CD14-positive monocyte (primary cell): ENCODE results near the gene PPIB. TPM values are rescaled to one million over a fixed set of nuclear protein-coding genes. Genes with fewer than 3 reads are reported as not detected.

Source experiments
- DNase-seq, 3 donors: peaks; one replicate each; pipeline ENCODE4 v3.0.0-alpha.2; 2011 to 2022
- H2AFZ ChIP-seq: 2 replicates; pipeline ENCODE4 v1.6.0; 2012; ENCODE audit warnings: mild to moderate bottlenecking, low read depth, low read length, inconsistent platforms; ENCODE audit not compliant: insufficient read depth, poor library complexity, severe bottlenecking
- H3K27ac ChIP-seq, 2 donors: 1 replicate in 1 of 2; 2 replicates in 1 of 2; pipeline ENCODE4 v1.5.1; 2012 to 2013; ENCODE audit warnings: low read length in 2 of 2, control low read depth in 1 of 2, inconsistent platforms in 1 of 2, low read depth in 1 of 2, mild to moderate bottlenecking in 1 of 2
- H3K27me3 ChIP-seq, 2 donors: one replicate each; pipeline versions ENCODE4 v1.6.0 to v1.6.1; 2011 to 2013; ENCODE audit warnings: low read length in 2 of 2; ENCODE audit not compliant: control insufficient read depth in 2 of 2, insufficient read depth in 2 of 2
- H3K36me3 ChIP-seq, 2 donors: replicated peaks in 1 of 2; 1 replicate in 1 of 2; 2 replicates in 1 of 2; pipeline versions ENCODE4 v1.5.1 to v1.6.1; 2012 to 2013; ENCODE audit warnings: low read length in 2 of 2, control low read depth in 1 of 2, inconsistent platforms in 1 of 2, mild to moderate bottlenecking in 1 of 2; ENCODE audit not compliant: insufficient read depth in 2 of 2, control insufficient read depth in 1 of 2
- H3K4me1 ChIP-seq, 2 donors: 1 replicate in 1 of 2; 2 replicates in 1 of 2; pipeline versions ENCODE4 v1.5.1 to v1.6.1; 2012 to 2013; ENCODE audit warnings: low read length in 2 of 2, control low read depth in 1 of 2, inconsistent platforms in 1 of 2, mild to moderate bottlenecking in 1 of 2, moderate library complexity in 1 of 2; ENCODE audit not compliant: insufficient read depth in 2 of 2, control insufficient read depth in 1 of 2
- H3K4me2 ChIP-seq: replicated peaks from 2 replicates; pipeline ENCODE3; 2012; ENCODE audit warnings: low read length, moderate library complexity, mild to moderate bottlenecking; ENCODE audit not compliant: poor library complexity, severe bottlenecking; ENCODE audit errors: extremely low read depth
- H3K4me3 ChIP-seq, 3 experiments: fragments of 200-600 bp in 1 of 3; sonication (generic) in 1 of 3; replicated peaks in 1 of 3; 1 replicate in 2 of 3; 2 replicates in 1 of 3; pipeline ENCODE4 v1.5.1; 2011 to 2013; ENCODE audit warnings: low read length in 3 of 3, mild to moderate bottlenecking in 3 of 3, control low read depth in 2 of 3, low read depth in 2 of 3, inconsistent platforms in 1 of 3, moderate library complexity in 1 of 3
- H3K79me2 ChIP-seq: 2 replicates; pipeline ENCODE4 v1.6.0; 2012; ENCODE audit warnings: mild to moderate bottlenecking, control low read depth, inconsistent platforms, low read length, moderate library complexity; ENCODE audit not compliant: insufficient read depth
- H3K9ac ChIP-seq: 2 replicates; pipeline ENCODE4 v1.6.0; 2017; ENCODE audit warnings: low read length, mild to moderate bottlenecking; ENCODE audit not compliant: insufficient read depth, poor library complexity, severe bottlenecking
- H3K9me3 ChIP-seq, 2 donors: replicated peaks in 1 of 2; 1 replicate in 1 of 2; 2 replicates in 1 of 2; pipeline versions ENCODE4 v1.5.1 to v1.6.1; 2012 to 2013; ENCODE audit warnings: low read length in 2 of 2, control low read depth in 1 of 2; ENCODE audit not compliant: control insufficient read depth in 1 of 2, insufficient read depth in 1 of 2
- H4K20me1 ChIP-seq: 2 replicates; pipeline ENCODE4 v1.6.0; 2012; ENCODE audit warnings: mild to moderate bottlenecking, low read length, control low read depth, moderate library complexity; ENCODE audit not compliant: insufficient read depth
- H3K27ac Mint-ChIP-seq, 7 donors: one replicate each; pipeline ENCODE4 v1.8.0; 2020; ENCODE audit warnings: mild to moderate bottlenecking in 7 of 7, mixed read lengths in 7 of 7, moderate library complexity in 6 of 7, inconsistent platforms in 2 of 7
- H3K27me3 Mint-ChIP-seq, 3 donors: one replicate each; pipeline ENCODE4 v1.8.0; 2021 to 2022; ENCODE audit warnings: low read depth in 3 of 3, mild to moderate bottlenecking in 3 of 3, mixed read lengths in 3 of 3, moderate library complexity in 3 of 3, inconsistent platforms in 1 of 3
- H3K36me3 Mint-ChIP-seq, 2 donors: one replicate each; pipeline ENCODE4 v1.8.0; 2020; ENCODE audit warnings: mixed read lengths in 2 of 2, inconsistent platforms in 1 of 2, mild to moderate bottlenecking in 1 of 2
- H3K4me1 Mint-ChIP-seq: one replicate; pipeline ENCODE4 v1.8.0; 2020; ENCODE audit warnings: mild to moderate bottlenecking, mixed read lengths
- H3K4me3 Mint-ChIP-seq, 2 donors: one replicate each; pipeline ENCODE4 v1.8.0; 2020; ENCODE audit warnings: mild to moderate bottlenecking in 2 of 2, mixed read lengths in 2 of 2, moderate library complexity in 1 of 2
- H3K9me3 Mint-ChIP-seq, 7 donors: one replicate each; pipeline ENCODE4 v1.8.0; 2020 to 2022; ENCODE audit warnings: mixed read lengths in 7 of 7, mild to moderate bottlenecking in 6 of 7, moderate library complexity in 6 of 7, inconsistent platforms in 2 of 7
- CTCF ChIP-seq: fragments of 200-600 bp; IDR thresholded peaks from one replicate; pipeline ENCODE4 v1.8.0; 2022; ENCODE audit warnings: antibody characterized with exemption, mild to moderate bottlenecking
- WGBS: methylation state at CpG from one replicate; pipeline ENCODE4 v1.1.5; 2013; ENCODE audit warnings: missing lambda C conversion rate; ENCODE audit not compliant: insufficient coverage; 5-methylcytosine and 5-hydroxymethylcytosine counted together
- intact Hi-C, 2 donors: fragments of 100-400 bp; cut with micrococcal nuclease; formaldehyde crosslinking; loops; one replicate each; pipeline versions ENCODE4 v1.15.0 to v1.15.1; 2023
- polyA plus RNA-seq, 3 donors: library from polyadenylated mRNA; depleted of rRNA in 1 of 3; unstranded in 2 of 3; stranded (reverse) in 1 of 3; fragments of 300-500 nt in 2 of 3; fragments of >200 nt in 1 of 3; fragmentation: Illumina TruSeq in 2 of 3; gene quantifications; 1 replicate in 2 of 3; 2 replicates in 1 of 3; pipeline ENCODE4 v1.2.3, GENCODE V29; 2012 to 2021

Gene PPIB
- polyA plus RNA-seq, 3 donors = 224 to 532 (median 520) TPM

DNA sequence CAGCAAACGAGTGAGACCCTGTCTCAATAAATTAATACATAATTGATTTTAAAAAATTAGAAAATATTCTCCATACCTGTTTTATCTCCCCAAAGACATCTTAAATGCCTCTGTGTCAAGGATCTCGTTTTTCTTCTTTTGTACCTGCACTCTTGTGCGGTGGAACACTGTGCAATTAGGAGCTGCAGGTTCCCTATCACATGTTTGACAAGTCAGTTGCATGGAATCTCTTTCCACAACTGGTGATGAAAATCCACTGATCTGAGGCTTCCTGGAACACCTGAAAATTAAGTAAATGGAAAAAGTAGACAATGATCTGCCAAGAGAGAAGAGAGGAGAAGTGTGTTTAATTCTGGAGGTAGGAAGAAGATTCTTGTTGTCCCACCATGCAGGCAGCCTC, 14.2 kb downstream of the PPIB start:
- Histone ChIP-seq H3K36me3 (peaks cover 18 to 26% of the 10 kb centered on the region in 2 donors), H2AFZ (no peak overlapping the region), H3K27me3 (peaks cover 17 to 25% of the 10 kb centered on the region in 2 donors), H4K20me1 (peaks cover 33% of the 10 kb centered on the region), H3K4me2 (no peak overlapping the region), H3K4me3 (no peak overlapping the region), H3K79me2 (no peaks in the 10 kb centered on the region), H3K9ac (no peak overlapping the region), H3K4me1 (peaks cover 40 to 47% of the 10 kb centered on the region in 2 donors), H3K27ac (no peak overlapping the region), H3K9me3 (no peaks in the 10 kb centered on the region)
- 90% methylated on average over 2 of the region's 3 CpGs for WGBS
- Mint-ChIP-seq H3K4me1 (peaks cover 36% of the 10 kb centered on the region), H3K27ac (no peak overlapping the region), H3K36me3 (peaks cover 18 to 31% of the 10 kb centered on the region in 2 donors), H3K27me3 (peaks cover 24 to 34% (median 30%) of the 10 kb centered on the region in 3 donors), H3K9me3 (peaks cover 0 to 7% (median 2%) of the 10 kb centered on the region in 7 donors), H3K4me3 (no peak overlapping the region)
- intact Hi-C loops = no loop called here
- no peak for DNase-seq
- TF ChIP-seq CTCF = no peak

DNA sequence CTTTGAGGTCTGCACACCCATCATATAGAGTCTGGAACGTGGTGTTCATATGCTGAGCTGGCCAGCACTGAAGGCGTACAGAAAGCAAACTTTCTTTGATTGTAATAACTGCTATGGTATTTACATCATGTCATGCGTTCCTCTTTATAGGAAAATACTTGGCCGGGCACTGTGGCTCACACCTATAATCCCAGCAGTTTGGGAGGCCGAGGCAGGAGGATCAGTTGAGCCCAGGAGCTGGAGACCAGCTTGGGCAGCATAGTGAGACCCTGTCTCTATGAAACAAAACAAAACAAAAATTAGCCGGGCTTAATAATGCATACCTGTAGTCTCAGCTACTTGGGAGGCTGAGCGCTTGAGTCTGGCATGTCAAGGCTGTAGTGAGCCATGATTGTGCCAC, 14.7 kb downstream of the PPIB start:
- DNase-seq = no peak
- no peak for TF ChIP-seq CTCF
- Histone ChIP-seq H2AFZ (no peak overlapping the region), H3K27ac (no peak overlapping the region), H3K9ac (no peak overlapping the region), H3K27me3 (peaks cover 17 to 22% of the 10 kb centered on the region in 2 donors), H3K4me3 (no peak overlapping the region), H3K9me3 (no peaks in the 10 kb centered on the region), H3K79me2 (no peaks in the 10 kb centered on the region), H4K20me1 (peaks cover 29% of the 10 kb centered on the region), H3K4me1 (peaks cover 36 to 43% of the 10 kb centered on the region in 2 donors), H3K36me3 (peaks cover 22 to 30% of the 10 kb centered on the region in 2 donors), H3K4me2 (no peak overlapping the region)
- Mint-ChIP-seq H3K36me3 (peaks cover 22 to 36% of the 10 kb centered on the region in 2 donors), H3K27ac (no peak overlapping the region), H3K27me3 (peaks cover 21 to 30% (median 26%) of the 10 kb centered on the region in 3 donors), H3K4me3 (no peak overlapping the region), H3K9me3 (peaks cover 0 to 7% (median 2%) of the 10 kb centered on the region in 7 donors), H3K4me1 (peaks cover 32% of the 10 kb centered on the region)
- WGBS = 93% methylated on average over 3 of the region's 7 CpGs
- intact Hi-C loops = no loop called here
